ENCODE results near the gene AMH. TPM values are rescaled to one million over a fixed set of nuclear protein-coding genes. Genes with fewer than 3 reads are reported as not detected.
A peak's percentile ranks its signal among the peaks of the same experiment; 100 is the strongest.
"Not testable (repeated sequence)": the region's sequence is repeated elsewhere in the genome, so short reads cannot be mapped to it uniquely, and the experiment has no call there.

AMH gene
- total and polyA plus RNA-seq, 9 donors: 0.80 to 12.0 (median 1.3) TPM; not detected in 1

- 86 to 89% (median 89%) methylated on average over 33 of the region's 33 CpGs for WGBS, 3 donors
- Histone ChIP-seq H3K27me3 (no peaks in the 10 kb centered on the region), H3K4me3 (no peak overlapping the region), H3K36me3 (no peaks in the 10 kb centered on the region), H3K4me1 (ENCODE audit: insufficient read depth) (peaks cover 23% of the 10 kb centered on the region), H3K9me3 (no peaks in the 10 kb centered on the region), H3K27ac (no peak overlapping the region)
- intact Hi-C loops (cut with DNase I): loop anchor here in 2 of 4 donors (10.0 kb wide), 3 partner anchors 116 to 336 kb away; partner anchors contain the start of gene AP3D1 (in 1 of the 2)
- TF ChIP-seq POLR2A (IDR thresholded peaks at IDR 0.05) (no peak), EP300 (IDR thresholded peaks at IDR 0.05) (no peak)
- TF ChIP-seq, protein P1, sequence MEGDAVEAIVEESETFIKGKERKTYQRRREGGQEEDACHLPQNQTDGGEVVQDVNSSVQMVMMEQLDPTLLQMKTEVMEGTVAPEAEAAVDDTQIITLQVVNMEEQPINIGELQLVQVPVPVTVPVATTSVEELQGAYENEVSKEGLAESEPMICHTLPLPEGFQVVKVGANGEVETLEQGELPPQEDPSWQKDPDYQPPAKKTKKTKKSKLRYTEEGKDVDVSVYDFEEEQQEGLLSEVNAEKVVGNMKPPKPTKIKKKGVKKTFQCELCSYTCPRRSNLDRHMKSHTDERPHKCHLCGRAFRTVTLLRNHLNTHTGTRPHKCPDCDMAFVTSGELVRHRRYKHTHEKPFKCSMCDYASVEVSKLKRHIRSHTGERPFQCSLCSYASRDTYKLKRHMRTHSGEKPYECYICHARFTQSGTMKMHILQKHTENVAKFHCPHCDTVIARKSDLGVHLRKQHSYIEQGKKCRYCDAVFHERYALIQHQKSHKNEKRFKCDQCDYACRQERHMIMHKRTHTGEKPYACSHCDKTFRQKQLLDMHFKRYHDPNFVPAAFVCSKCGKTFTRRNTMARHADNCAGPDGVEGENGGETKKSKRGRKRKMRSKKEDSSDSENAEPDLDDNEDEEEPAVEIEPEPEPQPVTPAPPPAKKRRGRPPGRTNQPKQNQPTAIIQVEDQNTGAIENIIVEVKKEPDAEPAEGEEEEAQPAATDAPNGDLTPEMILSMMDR (IDR thresholded peaks at IDR 0.05): no peak
- no peak for DNase-seq
These were observed 29.5 kb downstream of the AMH start for GRCh38 chr19:2278459-2279158.

DNA sequence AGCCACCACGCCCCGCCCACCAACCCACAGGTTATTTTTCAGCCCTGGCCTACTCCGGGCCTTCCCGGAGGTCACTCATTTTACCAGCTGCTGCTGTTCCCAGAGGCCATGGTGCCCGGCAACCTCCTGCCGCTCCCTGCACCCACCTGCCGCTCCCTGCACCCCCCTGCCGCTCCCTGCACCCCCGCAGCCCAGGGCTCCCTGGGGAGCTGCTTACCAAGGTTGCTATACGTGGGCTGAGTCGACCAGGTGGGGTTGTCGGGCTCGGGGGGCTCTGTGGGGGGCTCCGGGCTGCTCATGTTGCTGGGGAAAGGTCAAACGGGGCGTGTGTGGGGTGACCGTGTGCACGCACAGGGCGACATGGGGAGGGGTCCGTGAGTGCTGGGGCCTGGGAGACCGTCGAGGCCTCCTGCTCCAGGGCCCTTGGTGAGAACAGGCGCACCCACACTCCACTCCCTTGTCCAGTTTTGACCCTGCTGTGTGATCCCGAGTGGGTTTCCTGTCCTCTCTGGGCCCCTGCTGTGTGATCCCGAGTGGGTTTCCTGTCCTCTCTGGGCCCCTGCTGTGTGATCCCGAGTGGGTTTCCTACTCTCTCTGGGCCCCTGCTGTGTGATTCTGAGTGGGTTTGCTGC lies 31.6 kb downstream of the AMH start:
- peaks cover 12% of the 10 kb centered on the region for H3K4me1 ChIP-seq (ENCODE audit: insufficient read depth)
- H3K4me3 ChIP-seq: no peak overlapping the region
- DNase-seq: no peak
- WGBS, 3 donors: 62 to 75% (median 66%) methylated on average over 25 to 26 of the region's 26 CpGs
- no peaks in the 10 kb centered on the region for H3K9me3 ChIP-seq
- H3K27ac ChIP-seq: no peak overlapping the region
- H3K36me3 ChIP-seq: no peaks in the 10 kb centered on the region
- TF ChIP-seq, protein P1 (IDR thresholded peaks at IDR 0.05): no peak
- no peak for TF ChIP-seq EP300 (IDR thresholded peaks at IDR 0.05)
- TF ChIP-seq POLR2A (IDR thresholded peaks at IDR 0.05): no peak
- intact Hi-C loops (cut with DNase I): loop anchor here in 1 of 4 donors (5.0 kb wide), 1 partner anchor 1113 kb away; no protein-coding TSS in a partner anchor
- no peaks in the 10 kb centered on the region for H3K27me3 ChIP-seq

- intact Hi-C loops (cut with DNase I): loop anchor here in 1 of 4 donors (5.0 kb wide), 1 partner anchor 1114 kb away; no protein-coding TSS in a partner anchor
- 29 to 43% (median 30%) methylated on average over 9 to 16 of the region's 16 CpGs for WGBS, 3 donors
- H3K4me3 ChIP-seq: not testable (repeated sequence)
These were observed 32.3 kb downstream of the AMH start for GRCh38 chr19:2281265-2282061.

GRCh38 chr19:2282062-2282861 lies 33.1 kb downstream of the AMH start, which contains the start of gene PEAK3:
Gene PEAK3, minus strand, starts transcription at chr19:2282175. Its CDS starts 1,244 bp downstream, at chr19:2280931.
- TF ChIP-seq POLR2A (IDR thresholded peaks at IDR 0.05) (no peak), EP300 (IDR thresholded peaks at IDR 0.05) (no peak)
- TF ChIP-seq, protein P1 (IDR thresholded peaks at IDR 0.05): no peak
- DNase-seq: peak in 3 of 5 donors; percentile 53 to 73 (median 56)
- 7 to 10% (median 10%) methylated on average over 40 to 41 of the region's 41 CpGs for whole genome bisulfite sequencing, 3 donors
- no peaks in the 10 kb centered on the region for H3K27me3 ChIP-seq
- H3K36me3 ChIP-seq: no peaks in the 10 kb centered on the region
- H3K4me1 ChIP-seq (ENCODE audit: insufficient read depth): peaks cover 6% of the 10 kb centered on the region
- H3K27ac ChIP-seq: no peak within 1 kb of the TSS
- intact Hi-C loops (cut with DNase I): loop anchor here in 1 of 4 donors (5.0 kb wide), 1 partner anchor 1115 kb away; no protein-coding TSS in a partner anchor
- H3K4me3 ChIP-seq: peak within 1 kb of the TSS; percentile 24
- H3K9me3 ChIP-seq: no peaks in the 10 kb centered on the region

More at GRCh38 chr19:2281265-2282061, 32.3 kb downstream of the AMH start:
- H3K9me3 ChIP-seq; H3K4me1 ChIP-seq (ENCODE audit: insufficient read depth); H3K27me3 ChIP-seq; H3K27ac ChIP-seq; DNase-seq; H3K36me3 ChIP-seq: not testable (repeated sequence)

All from ovary (tissue), 9 donors.